SU-DHL-6 (cell line): ENCODE measurements around the gene PIK3CA.

Experiments used
- CTCF ChIP-seq: fragments of 200-600 bp; sonication (generic); IDR thresholded peaks from one replicate; pipeline ENCODE4 v1.5.1; 2017; ENCODE audit warnings: antibody characterized with exemption, mild to moderate bottlenecking, low read length, moderate library complexity; ENCODE audit not compliant: insufficient read depth, poor library complexity, severe bottlenecking
- EZH2phosphoT487 ChIP-seq: fragments of 200-600 bp; sonication (generic), shearing (Covaris generic); conservative IDR thresholded peaks from 2 replicates; pipeline ENCODE4 v1.6.1; 2018; ENCODE audit warnings: mild to moderate bottlenecking, antibody characterized with exemption, low read length, moderate library complexity, mixed read lengths

GRCh38 chr3:179276743-179277142 lies 128.6 kb downstream of the PIK3CA start:
- TF ChIP-seq EZH2phosphoT487 = no peak
- no peak for TF ChIP-seq CTCF
